Gastrocnemius medialis (tissue), 4 donors: ENCODE measurements around the gene HOXB8. TPM values are rescaled to one million over a fixed set of nuclear protein-coding genes. Genes with fewer than 3 reads are reported as not detected.

Experiments
- ATAC-seq, 2 donors: fragments of 150-250 bp; one replicate each; pipeline ENCODE4 v1.9.1; 2016
- DNase-seq, 2 donors: peaks; one replicate each; pipeline ENCODE4 v3.0.0-alpha.2; 2019
- H3K27ac ChIP-seq, 4 donors: fragments of 200-600 bp; sonication (generic); 1 replicate in 1 of 4; 2 replicates in 3 of 4; pipeline ENCODE4 v1.5.1; 2016 to 2018; ENCODE audit warnings: mild to moderate bottlenecking in 2 of 4, moderate library complexity in 1 of 4
- H3K27me3 ChIP-seq, 3 donors: fragments of 200-600 bp; sonication (generic) in 2 of 3; 1 replicate in 1 of 3; 2 replicates in 2 of 3; pipeline versions ENCODE4 v1.5.1 to v1.6.0; 2016 to 2019; ENCODE audit warnings: mild to moderate bottlenecking in 1 of 3, moderate library complexity in 1 of 3
- H3K36me3 ChIP-seq, 2 donors: fragments of 200-600 bp; sonication (generic) in 1 of 2; one replicate each; pipeline ENCODE4 v1.5.1; 2017 to 2018
- H3K4me1 ChIP-seq, 2 donors: fragments of 200-600 bp; sonication (generic) in 1 of 2; one replicate each; pipeline ENCODE4 v1.5.1; 2016 to 2017; ENCODE audit warnings: mild to moderate bottlenecking in 2 of 2
- H3K4me3 ChIP-seq, 4 donors: fragments of 200-600 bp; sonication (generic) in 3 of 4; 1 replicate in 1 of 4; 2 replicates in 3 of 4; pipeline ENCODE4 v1.5.1; 2016 to 2019; ENCODE audit warnings: mild to moderate bottlenecking in 2 of 4
- H3K9me3 ChIP-seq, 3 donors: fragments of 200-600 bp; sonication (generic) in 2 of 3; 1 replicate in 1 of 3; 2 replicates in 2 of 3; pipeline ENCODE4 v1.5.1; 2016 to 2019
- CTCF ChIP-seq, 5 experiments: fragments of 450-650 bp in 3 of 5; fragments of 200-600 bp in 2 of 5; sonication (generic) in 2 of 5; IDR thresholded peaks in 4 of 5; conservative IDR thresholded peaks in 1 of 5; 1 replicate in 4 of 5; 2 replicates in 1 of 5; pipeline ENCODE4 v1.5.1; 2016 to 2019; ENCODE audit warnings: antibody characterized with exemption in 5 of 5, mild to moderate bottlenecking in 3 of 5, moderate library complexity in 3 of 5
- POLR2A ChIP-seq, 2 donors: fragments of 450-650 bp; IDR thresholded peaks; one replicate each; pipeline ENCODE4 v1.6.1; 2017; ENCODE audit warnings: antibody characterized with exemption in 2 of 2, mild to moderate bottlenecking in 2 of 2, moderate library complexity in 2 of 2
- in situ Hi-C, 4 donors: fragments of 200-750 bp; cut with MboI; loops; one replicate each; pipeline versions ENCODE4 v1.15.0 to v1.8.0; 2017; ENCODE audit warnings: low sequenced_read_pairs in 4 of 4
- intact Hi-C: fragments of 100-400 bp; cut with DNase I; formaldehyde crosslinking; loops from one replicate; pipeline ENCODE4 v1.15.1; 2023; ENCODE audit warnings: low total_unique reads
- total RNA-seq, 4 donors: library from RNA; depleted of rRNA; stranded (reverse); fragments of >200 nt; gene quantifications; one replicate each; pipeline versions ENCODE4 v1.1.0 to v1.2.3, GENCODE V29; 2016

Gene HOXB8
- total RNA-seq, 4 donors from 2014 or later = 0.27 TPM; not detected in 3

- Histone ChIP-seq H3K27me3 (peaks cover 38 to 80% (median 72%) of the 10 kb centered on the region in 3 donors), H3K4me1 (peaks cover 5% of the 10 kb centered on the region in 2 donors), H3K4me3 (peak overlapping the region in 2 of 4 donors; percentile 65 to 67), H3K36me3 (no peaks in the 10 kb centered on the region), H3K27ac (peak overlapping the region; percentile 10 to 83 (median 76)), H3K9me3 (no peaks in the 10 kb centered on the region)
- in situ Hi-C loops (no loop called here), intact Hi-C loops (loop anchor here (2.0 kb wide), 2 partner anchors 31 to 37 kb away; partner anchors contain the start of gene HOXB7)
- ATAC-seq (no peak), DNase-seq (no peak)
- TF ChIP-seq CTCF (IDR thresholded peaks at IDR 0.05 in 4 of 5, conservative IDR thresholded peaks at IDR 0.05 in 1 of 5) (no peak), POLR2A (IDR thresholded peaks at IDR 0.05) (no peak)
Measured at GRCh38 chr17:48579471-48579759, 35.7 kb downstream of the HOXB8 start.

GRCh38 chr17:48578616-48579470, 36.2 kb downstream of the HOXB8 start:
- H3K4me1 ChIP-seq = peaks cover 5% of the 10 kb centered on the region in 2 donors
- ATAC-seq = peak in 1 of 2 donors; percentile 9
- TF ChIP-seq CTCF (IDR thresholded peaks at IDR 0.05 in 4 of 5, conservative IDR thresholded peaks at IDR 0.05 in 1 of 5) (no peak), POLR2A (IDR thresholded peaks at IDR 0.05) (no peak)

DNA sequence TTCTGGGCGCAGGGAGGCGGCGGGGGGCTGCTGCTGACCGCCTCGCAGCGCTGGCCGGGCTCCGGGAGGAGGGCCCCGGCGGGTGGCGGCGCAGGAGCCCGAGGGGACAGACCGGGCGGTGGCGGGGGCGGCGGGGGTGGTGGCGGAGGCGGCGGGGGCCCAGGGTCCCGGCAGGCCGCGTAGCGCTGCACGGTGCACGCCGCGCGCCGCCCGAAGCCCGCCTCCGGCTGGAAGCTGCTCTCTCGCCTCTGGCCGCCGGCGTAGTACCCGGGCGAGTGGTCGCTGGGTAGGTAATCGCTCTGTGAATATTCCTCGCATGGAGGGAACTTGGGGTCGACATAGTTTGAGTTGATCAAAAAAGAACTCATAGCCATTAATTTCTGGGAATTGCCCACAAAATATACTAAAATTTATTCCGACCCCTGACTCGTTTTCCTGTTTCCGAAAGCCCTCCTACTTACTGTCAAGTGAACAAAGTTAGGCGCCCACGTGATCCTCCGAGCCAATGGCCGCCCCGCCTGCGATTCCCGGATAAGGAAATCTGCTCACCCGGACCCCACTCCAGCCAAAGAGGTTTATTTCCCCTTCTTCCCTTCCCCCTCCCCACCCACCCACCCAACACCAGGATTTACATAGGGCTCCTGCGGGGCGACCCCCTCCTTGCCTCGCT, 37.0 kb downstream of the HOXB8 start, which contains the start of gene HOXB4:
Gene HOXB4, minus strand, starts transcription at position 405 of the 670 bp plus-strand sequence. Its CDS starts 31 bp downstream, at position 374.
- H3K36me3 ChIP-seq = no peaks in the 10 kb centered on the region
- ATAC-seq = peak; percentile 78 to 83
- DNase-seq = peak; percentile 59 to 64
- no peaks in the 10 kb centered on the region for H3K9me3 ChIP-seq
- H3K4me1 ChIP-seq = peaks cover 5% of the 10 kb centered on the region in 2 donors
- peak within 1 kb of the TSS; percentile 60 to 69 (median 66) for H3K4me3 ChIP-seq
- intact Hi-C loops (loop anchor here (2.0 kb wide), 2 partner anchors 33 to 35 kb away; partner anchors contain the start of gene HOXB7), in situ Hi-C loops (no loop called here)
- peaks cover 30 to 79% (median 77%) of the 10 kb centered on the region in 3 donors for H3K27me3 ChIP-seq
- TF ChIP-seq CTCF (IDR thresholded peaks at IDR 0.05 in 4 of 5, conservative IDR thresholded peaks at IDR 0.05 in 1 of 5) (no peak), POLR2A (IDR thresholded peaks at IDR 0.05) (peak; percentile 15 to 36)
- H3K27ac ChIP-seq = peak within 1 kb of the TSS; percentile 72 to 83 (median 76)

More at GRCh38 chr17:48578616-48579470, 36.2 kb downstream of the HOXB8 start:
- in situ Hi-C loops (no loop called here), intact Hi-C loops (loop anchor here (2.0 kb wide), 2 partner anchors 32 to 36 kb away; partner anchors contain the start of gene HOXB7)
- Histone ChIP-seq H3K36me3 (no peaks in the 10 kb centered on the region), H3K9me3 (no peaks in the 10 kb centered on the region), H3K27ac (peak overlapping the region; percentile 72 to 83 (median 76)), H3K27me3 (peaks cover 36 to 85% (median 72%) of the 10 kb centered on the region in 3 donors), H3K4me3 (peak overlapping the region; percentile 60 to 69 (median 66))
- no peak for DNase-seq

DNA sequence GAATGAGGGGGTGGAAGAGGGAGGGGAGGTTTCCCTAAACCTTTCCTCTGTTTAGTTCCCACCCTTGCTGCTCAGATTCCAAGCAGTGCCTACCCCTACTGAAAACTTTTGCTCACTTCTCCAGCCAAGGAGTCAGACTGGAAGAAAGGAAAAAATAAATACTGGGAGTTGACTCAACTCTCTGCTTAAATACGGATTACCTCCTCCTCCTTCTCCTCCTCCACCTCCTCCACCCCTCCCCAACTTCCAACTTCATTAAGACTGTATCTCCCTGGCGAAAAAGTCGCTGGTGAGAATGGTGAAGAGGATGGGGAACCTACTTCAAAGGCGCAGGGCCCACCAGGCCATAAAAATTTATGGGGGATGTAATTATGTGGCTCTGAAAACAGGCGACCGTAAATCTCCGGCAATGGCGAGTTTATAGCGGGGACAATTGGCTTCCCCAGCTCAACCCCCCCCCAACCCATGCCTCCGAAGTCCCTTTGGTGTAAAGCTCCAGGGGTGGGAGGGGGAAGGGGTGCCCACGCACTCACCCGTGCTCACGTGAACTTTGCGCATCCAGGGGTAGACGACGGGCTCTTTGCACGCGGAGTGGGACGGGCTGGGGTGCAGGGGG, 37.7 kb downstream of the HOXB8 start:
- H3K4me3 ChIP-seq = peak overlapping the region; percentile 53 to 67 (median 62)
- no peak for DNase-seq
- peak overlapping the region in 3 of 4 donors; percentile 72 to 83 (median 79) for H3K27ac ChIP-seq
- ATAC-seq = no peak
- H3K9me3 ChIP-seq = no peaks in the 10 kb centered on the region
- in situ Hi-C loops (no loop called here), intact Hi-C loops (no loop called here)
- TF ChIP-seq CTCF (IDR thresholded peaks at IDR 0.05 in 4 of 5, conservative IDR thresholded peaks at IDR 0.05 in 1 of 5) (no peak), POLR2A (IDR thresholded peaks at IDR 0.05) (no peak)
- peaks cover 5% of the 10 kb centered on the region in 2 donors for H3K4me1 ChIP-seq
- no peaks in the 10 kb centered on the region for H3K36me3 ChIP-seq
- H3K27me3 ChIP-seq = peaks cover 27 to 77% (median 73%) of the 10 kb centered on the region in 3 donors
